Fibroblast of lung (primary cell): ENCODE results near the gene H1-8. TPM values are rescaled to one million over a fixed set of nuclear protein-coding genes. Genes with fewer than 3 reads are reported as not detected.

ENCODE experiments used
- DNase-seq, 2 donors: peaks; one replicate each; pipeline versions ENCODE4 v3.0.0 to v3.0.0-alpha.2; 2010; ENCODE audit warnings: low read depth in 2 of 2
- H2AFZ ChIP-seq: 2 replicates; pipeline ENCODE4 v1.5.1; 2012; ENCODE audit warnings: low read length, control low read depth, inconsistent platforms
- H3K27ac ChIP-seq: 2 replicates; pipeline ENCODE4 v1.5.1; 2011; ENCODE audit warnings: low read length, control low read depth; ENCODE audit not compliant: insufficient read depth
- H3K27me3 ChIP-seq: 2 replicates; pipeline ENCODE4 v1.5.1; 2011; ENCODE audit warnings: mild to moderate bottlenecking, low read length; ENCODE audit not compliant: control insufficient read depth, insufficient read depth
- H3K36me3 ChIP-seq: 2 replicates; pipeline ENCODE4 v1.5.1; 2011; ENCODE audit warnings: low read length; ENCODE audit not compliant: control insufficient read depth, insufficient read depth
- H3K4me1 ChIP-seq: 2 replicates; pipeline ENCODE4 v1.5.1; 2011; ENCODE audit warnings: low read length; ENCODE audit not compliant: control insufficient read depth, insufficient read depth; ENCODE audit errors: extremely low read depth
- H3K4me2 ChIP-seq: 2 replicates; pipeline ENCODE4 v1.5.1; 2011; ENCODE audit warnings: low read length, control low read depth; ENCODE audit not compliant: insufficient read depth; ENCODE audit errors: extremely low read depth
- H3K4me3 ChIP-seq, 4 experiments: fragments of 200-600 bp in 1 of 4; sonication (generic) in 1 of 4; replicated peaks in 1 of 4; 2 replicates each; pipeline ENCODE4 v1.5.1; 2011 to 2016; ENCODE audit warnings: low read length in 4 of 4, low read depth in 3 of 4, mild to moderate bottlenecking in 3 of 4, control low read depth in 2 of 4, inconsistent platforms in 1 of 4, mixed read lengths in 1 of 4; ENCODE audit not compliant: insufficient read depth in 1 of 4; ENCODE audit errors: control extremely low read depth in 1 of 4
- H3K79me2 ChIP-seq: 2 replicates; pipeline ENCODE4 v1.5.1; 2012; ENCODE audit warnings: mild to moderate bottlenecking, low read length, inconsistent platforms; ENCODE audit not compliant: control insufficient read depth, insufficient read depth
- H3K9ac ChIP-seq: 2 replicates; pipeline ENCODE4 v1.5.1; 2011; ENCODE audit warnings: mild to moderate bottlenecking, low read length, control low read depth; ENCODE audit not compliant: insufficient read depth
- H3K9me3 ChIP-seq: 2 replicates; pipeline ENCODE4 v1.5.1; 2012; ENCODE audit warnings: low read depth, low read length; ENCODE audit not compliant: control insufficient read depth, insufficient read depth
- H4K20me1 ChIP-seq: 2 replicates; pipeline ENCODE4 v1.5.1; 2011; ENCODE audit warnings: low read length; ENCODE audit not compliant: control insufficient read depth, insufficient read depth; ENCODE audit errors: extremely low read depth
- EZH2 ChIP-seq: IDR thresholded peaks from 2 replicates; pipeline ENCODE4 v1.5.1; 2012; ENCODE audit warnings: low read length, control low read depth, mild to moderate bottlenecking; ENCODE audit errors: missing control alignments
- polyA plus RNA-seq, 2 donors: library from polyadenylated mRNA; depleted of rRNA in 1 of 2; stranded (reverse) in 1 of 2; unstranded in 1 of 2; fragments of >200 nt; gene quantifications; 2 replicates each; pipeline ENCODE4 v1.2.1, GENCODE V29; 2011 to 2012; ENCODE audit warnings: missing spikeins in 1 of 2
- total RNA-seq: library from RNA; depleted of rRNA; stranded (reverse); fragments of >200 nt; gene quantifications from 2 replicates; pipeline ENCODE4 v1.2.1, GENCODE V29; 2014
- TF ChIP-seq, protein P1 (sequence below), 2 donors: IDR thresholded peaks in 1 of 2; conservative IDR thresholded peaks in 1 of 2; 1 replicate in 1 of 2; 2 replicates in 1 of 2; pipeline ENCODE4 v1.5.1; 2011 to 2012; ENCODE audit warnings: low read length in 2 of 2, control low read depth in 1 of 2, inconsistent platforms in 1 of 2, low read depth in 1 of 2, mild to moderate bottlenecking in 1 of 2

The H1-8 gene
- total and polyA plus RNA-seq, 2 donors (not counting 1 experiment from before 2014, with no cell fraction given), result not detected

DNA sequence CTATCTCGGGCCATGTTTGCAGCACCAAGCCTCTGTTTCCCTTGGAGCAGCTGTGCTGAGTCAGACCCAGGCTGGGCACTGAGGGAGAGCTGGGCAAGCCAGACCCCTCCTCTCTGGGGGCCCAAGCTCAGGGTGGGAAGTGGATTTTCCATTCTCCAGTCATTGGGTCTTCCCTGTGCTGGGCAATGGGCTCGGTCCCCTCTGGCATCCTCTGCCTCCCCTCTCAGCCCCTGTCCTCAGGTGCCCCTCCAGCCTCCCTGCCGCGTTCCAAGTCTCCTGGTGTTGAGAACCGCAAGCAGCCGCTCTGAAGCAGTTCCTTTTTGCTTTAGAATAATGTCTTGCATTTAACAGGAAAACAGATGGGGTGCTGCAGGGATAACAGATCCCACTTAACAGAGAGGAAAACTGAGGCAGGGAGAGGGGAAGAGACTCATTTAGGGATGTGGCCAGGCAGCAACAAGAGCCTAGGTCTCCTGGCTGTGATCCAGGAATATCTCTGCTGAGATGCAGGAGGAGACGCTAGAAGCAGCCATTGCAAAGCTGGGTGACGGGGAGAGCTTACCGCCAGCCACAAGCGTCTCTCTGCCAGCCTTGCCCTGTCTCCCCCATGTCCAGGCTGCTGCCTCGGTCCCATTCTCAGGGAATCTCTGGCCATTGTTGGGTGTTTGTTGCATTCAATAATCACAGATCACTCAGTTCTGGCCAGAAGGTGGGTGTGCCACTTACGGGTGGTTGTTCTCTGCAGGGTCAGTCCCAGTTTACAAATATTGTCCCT, 13.4 kb upstream of the H1-8 start:
- Histone ChIP-seq H3K4me2 (no peak overlapping the region), H2AFZ (no peak overlapping the region), H3K27ac (no peak overlapping the region), H4K20me1 (no peaks in the 10 kb centered on the region), H3K9me3 (no peaks in the 10 kb centered on the region), H3K79me2 (no peaks in the 10 kb centered on the region), H3K27me3 (no peaks in the 10 kb centered on the region), H3K36me3 (no peaks in the 10 kb centered on the region), H3K9ac (no peak overlapping the region), H3K4me1 (peaks cover 3% of the 10 kb centered on the region), H3K4me3 (no peak overlapping the region)
- TF ChIP-seq, protein P1, sequence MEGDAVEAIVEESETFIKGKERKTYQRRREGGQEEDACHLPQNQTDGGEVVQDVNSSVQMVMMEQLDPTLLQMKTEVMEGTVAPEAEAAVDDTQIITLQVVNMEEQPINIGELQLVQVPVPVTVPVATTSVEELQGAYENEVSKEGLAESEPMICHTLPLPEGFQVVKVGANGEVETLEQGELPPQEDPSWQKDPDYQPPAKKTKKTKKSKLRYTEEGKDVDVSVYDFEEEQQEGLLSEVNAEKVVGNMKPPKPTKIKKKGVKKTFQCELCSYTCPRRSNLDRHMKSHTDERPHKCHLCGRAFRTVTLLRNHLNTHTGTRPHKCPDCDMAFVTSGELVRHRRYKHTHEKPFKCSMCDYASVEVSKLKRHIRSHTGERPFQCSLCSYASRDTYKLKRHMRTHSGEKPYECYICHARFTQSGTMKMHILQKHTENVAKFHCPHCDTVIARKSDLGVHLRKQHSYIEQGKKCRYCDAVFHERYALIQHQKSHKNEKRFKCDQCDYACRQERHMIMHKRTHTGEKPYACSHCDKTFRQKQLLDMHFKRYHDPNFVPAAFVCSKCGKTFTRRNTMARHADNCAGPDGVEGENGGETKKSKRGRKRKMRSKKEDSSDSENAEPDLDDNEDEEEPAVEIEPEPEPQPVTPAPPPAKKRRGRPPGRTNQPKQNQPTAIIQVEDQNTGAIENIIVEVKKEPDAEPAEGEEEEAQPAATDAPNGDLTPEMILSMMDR (conservative IDR thresholded peaks at IDR 0.05 in 1 of 2, IDR thresholded peaks at IDR 0.05 in 1 of 2; ENCODE audit: low read depth in 1 of 2, low read length in 2 of 2), result no peak
- no peak for TF ChIP-seq EZH2
- no peak for DNase-seq

GRCh38 chr3:129530251-129530791, 12.7 kb upstream of the H1-8 start:
- Histone ChIP-seq H3K9me3 (no peaks in the 10 kb centered on the region), H3K27ac (no peak overlapping the region), H3K79me2 (no peaks in the 10 kb centered on the region), H3K36me3 (no peaks in the 10 kb centered on the region), H4K20me1 (no peaks in the 10 kb centered on the region), H3K9ac (no peak overlapping the region), H3K4me1 (peaks cover 3% of the 10 kb centered on the region), H2AFZ (no peak overlapping the region), H3K4me3 (no peak overlapping the region), H3K27me3 (no peaks in the 10 kb centered on the region), H3K4me2 (no peak overlapping the region)
- peak; percentile 60 to 73 for DNase-seq
- TF ChIP-seq, protein P1 (conservative IDR thresholded peaks at IDR 0.05 in 1 of 2, IDR thresholded peaks at IDR 0.05 in 1 of 2; ENCODE audit: low read depth in 1 of 2, low read length in 2 of 2), result no peak
- no peak for TF ChIP-seq EZH2

DNA sequence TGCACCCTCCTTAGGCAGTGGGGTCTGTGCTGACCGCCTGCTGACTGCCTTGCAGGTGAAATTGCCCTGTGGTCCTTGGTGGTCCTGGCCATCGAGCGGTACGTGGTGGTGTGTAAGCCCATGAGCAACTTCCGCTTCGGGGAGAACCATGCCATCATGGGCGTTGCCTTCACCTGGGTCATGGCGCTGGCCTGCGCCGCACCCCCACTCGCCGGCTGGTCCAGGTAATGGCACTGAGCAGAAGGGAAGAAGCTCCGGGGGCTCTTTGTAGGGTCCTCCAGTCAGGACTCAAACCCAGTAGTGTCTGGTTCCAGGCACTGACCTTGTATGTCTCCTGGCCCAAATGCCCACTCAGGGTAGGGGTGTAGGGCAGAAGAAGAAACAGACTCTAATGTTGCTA, 12.2 kb upstream of the H1-8 start:
- H3K4me1 ChIP-seq, result peaks cover 3% of the 10 kb centered on the region
- H3K27ac ChIP-seq, result no peak overlapping the region
- no peaks in the 10 kb centered on the region for H3K36me3 ChIP-seq
- no peaks in the 10 kb centered on the region for H3K9me3 ChIP-seq
- H2AFZ ChIP-seq, result no peak overlapping the region
- H4K20me1 ChIP-seq, result no peaks in the 10 kb centered on the region
- H3K4me2 ChIP-seq, result no peak overlapping the region
- H3K4me3 ChIP-seq, result no peak overlapping the region
- H3K27me3 ChIP-seq, result no peaks in the 10 kb centered on the region
- TF ChIP-seq, protein P1 (conservative IDR thresholded peaks at IDR 0.05 in 1 of 2, IDR thresholded peaks at IDR 0.05 in 1 of 2; ENCODE audit: low read depth in 1 of 2, low read length in 2 of 2), result no peak
- DNase-seq, result no peak
- no peak overlapping the region for H3K9ac ChIP-seq
- H3K79me2 ChIP-seq, result no peaks in the 10 kb centered on the region
